Hepatocyte (in vitro differentiated cells): ENCODE data around the gene KNDC1.

Experiments
- EZH2phosphoT487 ChIP-seq: fragments of 200-600 bp; sonication (generic); IDR thresholded peaks from one replicate; pipeline ENCODE4 v1.6.1; 2018; ENCODE audit warnings: antibody characterized with exemption, mild to moderate bottlenecking, low read depth, moderate library complexity; ENCODE audit not compliant: unreplicated experiment, severe bottlenecking
- TF ChIP-seq, protein P1 (sequence below): fragments of 200-600 bp; sonication (generic); IDR thresholded peaks from 2 replicates; pipeline ENCODE4 v1.5.1; 2016; ENCODE audit warnings: antibody characterized with exemption, mild to moderate bottlenecking; ENCODE audit not compliant: poor library complexity

DNA sequence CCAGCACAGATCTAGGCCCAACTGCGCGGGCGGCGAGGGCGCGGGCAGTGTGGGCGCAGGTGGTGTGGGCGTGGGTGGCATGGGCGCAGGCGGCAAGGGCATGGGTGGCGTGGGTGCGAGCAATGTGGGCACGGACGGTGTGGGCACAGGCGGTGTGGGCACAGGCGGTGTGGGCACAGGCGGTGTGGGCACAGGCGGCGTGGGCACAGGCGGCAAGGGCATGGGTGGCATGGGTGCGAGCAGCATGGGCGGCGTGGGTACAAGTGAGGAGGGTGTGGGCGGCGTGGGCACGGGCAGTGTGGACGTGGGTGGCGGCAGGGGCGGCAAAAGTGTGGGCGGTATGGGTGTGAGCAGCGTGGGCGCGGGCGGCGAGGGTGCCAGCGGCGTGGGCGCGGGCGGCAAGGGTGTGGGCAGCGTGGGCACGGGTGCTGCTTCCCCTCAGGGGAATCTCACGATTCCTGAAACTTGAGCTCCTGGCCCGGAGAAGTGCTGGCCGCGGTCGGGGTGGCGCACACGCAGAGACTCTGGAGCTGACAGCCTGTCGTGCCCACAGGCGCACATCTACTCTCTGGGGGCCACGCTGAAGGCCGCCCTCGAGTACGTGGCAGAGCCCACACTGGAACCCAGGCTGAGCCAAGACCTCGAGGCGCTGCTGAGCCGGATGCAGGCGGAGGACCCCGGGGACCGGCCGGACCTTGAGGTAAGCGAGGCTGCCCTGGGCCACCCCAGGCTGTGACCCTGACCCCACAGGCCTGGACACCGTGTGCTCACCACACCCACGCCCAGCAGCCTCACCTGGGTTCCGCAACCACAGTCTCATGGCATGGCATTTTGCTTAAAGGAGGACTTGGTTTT is 23.0 kb downstream of the KNDC1 start:
- TF ChIP-seq, protein P1, sequence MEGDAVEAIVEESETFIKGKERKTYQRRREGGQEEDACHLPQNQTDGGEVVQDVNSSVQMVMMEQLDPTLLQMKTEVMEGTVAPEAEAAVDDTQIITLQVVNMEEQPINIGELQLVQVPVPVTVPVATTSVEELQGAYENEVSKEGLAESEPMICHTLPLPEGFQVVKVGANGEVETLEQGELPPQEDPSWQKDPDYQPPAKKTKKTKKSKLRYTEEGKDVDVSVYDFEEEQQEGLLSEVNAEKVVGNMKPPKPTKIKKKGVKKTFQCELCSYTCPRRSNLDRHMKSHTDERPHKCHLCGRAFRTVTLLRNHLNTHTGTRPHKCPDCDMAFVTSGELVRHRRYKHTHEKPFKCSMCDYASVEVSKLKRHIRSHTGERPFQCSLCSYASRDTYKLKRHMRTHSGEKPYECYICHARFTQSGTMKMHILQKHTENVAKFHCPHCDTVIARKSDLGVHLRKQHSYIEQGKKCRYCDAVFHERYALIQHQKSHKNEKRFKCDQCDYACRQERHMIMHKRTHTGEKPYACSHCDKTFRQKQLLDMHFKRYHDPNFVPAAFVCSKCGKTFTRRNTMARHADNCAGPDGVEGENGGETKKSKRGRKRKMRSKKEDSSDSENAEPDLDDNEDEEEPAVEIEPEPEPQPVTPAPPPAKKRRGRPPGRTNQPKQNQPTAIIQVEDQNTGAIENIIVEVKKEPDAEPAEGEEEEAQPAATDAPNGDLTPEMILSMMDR, result no peak
- no peak for TF ChIP-seq EZH2phosphoT487
